ENCODE measurements around the gene HAVCR1.
"Not testable (repeated sequence)": the region's sequence is repeated elsewhere in the genome, so short reads cannot be mapped to it uniquely, and the experiment has no call there.

The HAVCR1 gene

GRCh38 chr5:157059093-157059539, at the start of gene HAVCR1:
HAVCR1 (minus strand) TSS chr5:157059116; CDS start chr5:157057943, 1,173 bp downstream.
- DNase-seq (ENCODE audit: extremely low spot score, insufficient read length, low read depth) (no peak), FAIRE-seq (no peak)

GRCh38 chr5:157107508-157107907, 48.6 kb upstream of the HAVCR1 start:
- FAIRE-seq = no peak
- DNase-seq (ENCODE audit: extremely low spot score, insufficient read length, low read depth) = no peak

- no peak for DNase-seq (ENCODE audit: extremely low spot score, insufficient read length, low read depth)
- peak; percentile 72 for FAIRE-seq
Measured at GRCh38 chr5:157106630-157107461, 47.9 kb upstream of the HAVCR1 start.

GRCh38 chr5:157100140-157100679, 41.3 kb upstream of the HAVCR1 start:
- FAIRE-seq (no peak), DNase-seq (ENCODE audit: extremely low spot score, insufficient read length, low read depth) (no peak)

- FAIRE-seq = peak; percentile 24
Measured at GRCh38 chr5:157088342-157088990, 29.6 kb upstream of the HAVCR1 start.

GRCh38 chr5:157086751-157087359, 27.9 kb upstream of the HAVCR1 start:
- FAIRE-seq (no peak), DNase-seq (ENCODE audit: extremely low spot score, insufficient read length, low read depth) (no peak)

More at GRCh38 chr5:157088342-157088990, 29.6 kb upstream of the HAVCR1 start:
- no peak for DNase-seq (ENCODE audit: extremely low spot score, insufficient read length, low read depth)

GRCh38 chr5:157085930-157086329, 27.0 kb upstream of the HAVCR1 start:
- FAIRE-seq (no peak), DNase-seq (ENCODE audit: extremely low spot score, insufficient read length, low read depth) (no peak)

GRCh38 chr5:157080286-157080685, 21.4 kb upstream of the HAVCR1 start:
- DNase-seq (ENCODE audit: extremely low spot score, insufficient read length, low read depth) (no peak), FAIRE-seq (no peak)

GRCh38 chr5:157076558-157076957, 17.6 kb upstream of the HAVCR1 start:
- FAIRE-seq (peak; percentile 38), DNase-seq (ENCODE audit: extremely low spot score, insufficient read length, low read depth) (no peak)

GRCh38 chr5:157072508-157072907, 13.6 kb upstream of the HAVCR1 start:
- DNase-seq (ENCODE audit: extremely low spot score, insufficient read length, low read depth) (no peak), FAIRE-seq (no peak)

- no peak for FAIRE-seq
- DNase-seq (ENCODE audit: extremely low spot score, insufficient read length, low read depth) = no peak
Measured at GRCh38 chr5:157069949-157070348, 11.0 kb upstream of the HAVCR1 start.

- FAIRE-seq = no peak
- no peak for DNase-seq (ENCODE audit: extremely low spot score, insufficient read length, low read depth)
Measured at GRCh38 chr5:157068785-157069184, 9.9 kb upstream of the HAVCR1 start.

- DNase-seq (ENCODE audit: extremely low spot score, insufficient read length, low read depth) = no peak
- no peak for FAIRE-seq
Measured at GRCh38 chr5:157068339-157068738, 9.4 kb upstream of the HAVCR1 start.

GRCh38 chr5:157067005-157067404, 8.1 kb upstream of the HAVCR1 start:
- no peak for DNase-seq (ENCODE audit: extremely low spot score, insufficient read length, low read depth)
- no peak for FAIRE-seq

- no peak for DNase-seq (ENCODE audit: extremely low spot score, insufficient read length, low read depth)
- FAIRE-seq = no peak
Measured at GRCh38 chr5:157066080-157066479, 7.2 kb upstream of the HAVCR1 start.

- FAIRE-seq (no peak), DNase-seq (ENCODE audit: extremely low spot score, insufficient read length, low read depth) (no peak)
Measured at GRCh38 chr5:157063776-157064430, 5.0 kb upstream of the HAVCR1 start.

- FAIRE-seq (no peak), DNase-seq (ENCODE audit: extremely low spot score, insufficient read length, low read depth) (no peak)
Measured at GRCh38 chr5:157059891-157060290, 975 bp upstream of the HAVCR1 start.

GRCh38 chr5:157057459-157058370, 1.2 kb downstream of the HAVCR1 start:
- FAIRE-seq (no peak), DNase-seq (ENCODE audit: extremely low spot score, insufficient read length, low read depth) (no peak)

- DNase-seq (ENCODE audit: extremely low spot score, insufficient read length, low read depth); FAIRE-seq: not testable (repeated sequence)
Measured at GRCh38 chr5:157056848-157057247, 2.1 kb downstream of the HAVCR1 start.

Data from GM18507 (cell line).